Activated naive CD4-positive, alpha-beta T cell (primary cell): ENCODE measurements around the gene RNF217.

Experiments used
- DNase-seq, 4 experiments: peaks; one replicate each; lab custom pipeline; 2025; lab: John Stamatoyannopoulos, UW

RNF217 gene

GRCh38 chr6:125132058-125132457, 169.8 kb downstream of the RNF217 start:
- no peak for DNase-seq

DNA sequence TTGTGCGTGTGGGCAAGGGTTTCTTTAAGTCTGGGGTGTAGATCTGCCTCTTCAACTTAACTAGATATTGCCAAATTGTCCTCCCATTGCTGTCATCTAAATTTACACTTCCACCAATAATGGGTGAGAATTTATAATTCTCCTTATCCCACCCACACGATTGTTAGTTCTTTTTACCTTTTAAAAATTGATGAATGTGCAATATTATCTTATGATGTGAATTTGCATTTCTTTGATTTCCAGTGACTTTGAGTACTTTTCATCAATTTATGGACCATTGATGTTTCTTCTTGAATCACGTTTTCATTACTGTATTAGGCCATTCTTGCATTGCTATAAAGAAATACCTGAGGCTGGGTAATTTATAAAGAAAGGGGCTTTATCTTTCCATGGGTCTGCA, 174.1 kb downstream of the RNF217 start:
- no peak for DNase-seq

- no peak for DNase-seq
Observed at GRCh38 chr6:125138083-125138482, 175.8 kb downstream of the RNF217 start.

DNA sequence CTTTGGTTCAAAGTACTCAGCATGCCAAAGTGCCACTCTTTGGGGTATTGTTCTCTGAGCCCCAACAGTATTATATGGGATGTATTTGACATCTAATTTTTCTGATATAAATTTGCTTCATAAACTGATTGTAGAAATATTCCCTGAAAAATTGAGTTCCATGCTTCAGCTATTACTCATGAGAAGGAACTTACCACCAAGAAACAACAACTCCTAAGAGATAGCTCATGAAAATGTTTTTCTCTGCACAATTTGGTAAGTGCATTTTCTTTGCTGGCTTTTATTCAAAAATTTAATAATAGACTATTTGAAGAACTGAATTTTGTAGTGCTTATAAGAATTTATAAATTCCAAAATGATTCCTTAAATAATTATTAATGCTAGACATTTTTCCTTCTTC, 178.6 kb downstream of the RNF217 start:
- no peak for DNase-seq
